Measurements from ENCODE around the gene SLC34A3.
A peak's percentile ranks its signal among the peaks of the same experiment; 100 is the strongest.
"Not testable (repeated sequence)": the region's sequence is repeated elsewhere in the genome, so short reads cannot be mapped to it uniquely, and the experiment has no call there.

The SLC34A3 gene

GRCh38 chr9:137241490-137242268 is 11.0 kb downstream of the SLC34A3 start:
- DNase-seq (ENCODE audit: low read depth in 2 of 2), result peak; percentile 40 to 55

- no peak for DNase-seq (ENCODE audit: low read depth in 2 of 2)
These were observed 11.8 kb downstream of the SLC34A3 start for GRCh38 chr9:137242269-137243203.

GRCh38 chr9:137243266-137243625 is 12.5 kb downstream of the SLC34A3 start:
- not testable (repeated sequence) for DNase-seq (ENCODE audit: low read depth in 2 of 2)

- DNase-seq (ENCODE audit: low read depth in 2 of 2), result no peak
These were observed 13.2 kb downstream of the SLC34A3 start for GRCh38 chr9:137243626-137244485.

- no peak for DNase-seq (ENCODE audit: low read depth in 2 of 2)
These were observed 14.1 kb downstream of the SLC34A3 start for GRCh38 chr9:137244486-137245449.

GRCh38 chr9:137245450-137246421 is 15.0 kb downstream of the SLC34A3 start:
- DNase-seq (ENCODE audit: low read depth in 2 of 2), result no peak

- no peak for DNase-seq (ENCODE audit: low read depth in 2 of 2)
These were observed 16.6 kb downstream of the SLC34A3 start for GRCh38 chr9:137247135-137247915.

GRCh38 chr9:137247916-137248175 is 17.1 kb downstream of the SLC34A3 start:
- DNase-seq (ENCODE audit: low read depth in 2 of 2), result no peak

GRCh38 chr9:137250329-137251193 is 19.9 kb downstream of the SLC34A3 start:
- no peak for DNase-seq (ENCODE audit: low read depth in 2 of 2)

- no peak for DNase-seq (ENCODE audit: low read depth in 2 of 2)
These were observed 20.4 kb downstream of the SLC34A3 start, which contains the start of gene STPG3 for GRCh38 chr9:137251194-137251461. TSS of gene STPG3 (plus strand) at chr9:137251286. CDS start at chr9:137251287, 1 bp downstream.

- DNase-seq (ENCODE audit: low read depth in 2 of 2), result no peak
These were observed 21.0 kb downstream of the SLC34A3 start for GRCh38 chr9:137251490-137252268.

GRCh38 chr9:137252555-137253506 is 22.1 kb downstream of the SLC34A3 start:
- DNase-seq (ENCODE audit: low read depth in 2 of 2), result no peak

GRCh38 chr9:137253717-137254623 is 23.3 kb downstream of the SLC34A3 start:
- no peak for DNase-seq (ENCODE audit: low read depth in 2 of 2)

GRCh38 chr9:137254624-137255447 is 24.1 kb downstream of the SLC34A3 start, which contains the start of gene NELFB:
TSS of gene NELFB (plus strand) at chr9:137255327.
- DNase-seq (ENCODE audit: low read depth in 2 of 2), result peak; percentile 96 to 97

All from activated CD4-positive, alpha-beta T cell treated with anti-CD3 and anti-CD28 coated beads for 24 hours (primary cell).